GM23338 (cell line): ENCODE data around the gene MTF1. TPM values are rescaled to one million over a fixed set of nuclear protein-coding genes. Genes with fewer than 3 reads are reported as not detected.

ENCODE experiments used
- ATAC-seq: fragments of 200-7000 bp; cut with Tn5 transposase; 3 replicates; pipeline ENCODE4 v1.9.1; 2020
- DNase-seq: peaks from one replicate; pipeline ENCODE4 v3.0.0-alpha.2; 2015; ENCODE audit warnings: low spot score
- H2AFZ ChIP-seq: fragments of 200-600 bp; sonication (generic); 2 replicates; pipeline ENCODE4 v1.8.0; 2016; ENCODE audit warnings: antibody characterized with exemption, mild to moderate bottlenecking, moderate library complexity
- H3F3A ChIP-seq: fragments of 200-600 bp; sonication (generic); replicated peaks from 2 replicates; pipeline ENCODE4 v1.8.0; 2017; ENCODE audit warnings: antibody characterized with exemption, mixed run types, low read depth
- H3K27ac ChIP-seq: fragments of 200-600 bp; sonication (generic); 2 replicates; pipeline ENCODE4 v1.6.1; 2016; ENCODE audit warnings: low read depth
- H3K27me3 ChIP-seq: fragments of 200-600 bp; sonication (generic); 2 replicates; pipeline ENCODE4 v1.8.0; 2016; ENCODE audit warnings: mild to moderate bottlenecking, mixed run types, moderate library complexity; ENCODE audit not compliant: insufficient read depth
- H3K36me3 ChIP-seq: fragments of 200-600 bp; sonication (generic); 2 replicates; pipeline ENCODE4 v1.8.0; 2016; ENCODE audit warnings: mild to moderate bottlenecking; ENCODE audit not compliant: insufficient read depth
- H3K4me1 ChIP-seq: fragments of 200-600 bp; sonication (generic); 2 replicates; pipeline ENCODE4 v1.8.0; 2016; ENCODE audit warnings: mild to moderate bottlenecking, moderate library complexity; ENCODE audit not compliant: insufficient read depth
- H3K4me2 ChIP-seq: fragments of 200-600 bp; sonication (generic); 2 replicates; pipeline ENCODE4 v1.7.1; 2017; ENCODE audit warnings: mixed run types
- H3K4me3 ChIP-seq: fragments of 200-600 bp; sonication (generic); 2 replicates; pipeline ENCODE4 v1.6.1; 2016; ENCODE audit warnings: mixed run types
- H3K79me2 ChIP-seq: fragments of 200-600 bp; sonication (generic); replicated peaks from 2 replicates; pipeline ENCODE4 v1.8.0; 2017; ENCODE audit warnings: mild to moderate bottlenecking; ENCODE audit not compliant: insufficient read depth
- H3K9me2 ChIP-seq: fragments of 200-600 bp; sonication (generic); 2 replicates; pipeline ENCODE4 v1.8.0; 2017; ENCODE audit not compliant: insufficient read depth
- H4K20me1 ChIP-seq: fragments of 200-600 bp; sonication (generic); replicated peaks from 2 replicates; pipeline ENCODE4 v1.8.0; 2017; ENCODE audit warnings: mild to moderate bottlenecking; ENCODE audit not compliant: insufficient read depth
- H3K27ac Mint-ChIP-seq: 2 replicates; pipeline ENCODE4 v1.8.0; 2020; ENCODE audit warnings: inconsistent platforms, mild to moderate bottlenecking, moderate library complexity, mixed read lengths
- H3K27me3 Mint-ChIP-seq: 3 replicates; pipeline ENCODE4 v1.8.0; 2022; ENCODE audit warnings: low read depth, mild to moderate bottlenecking, moderate library complexity, mixed read lengths, inconsistent platforms; ENCODE audit not compliant: insufficient read depth, poor library complexity
- H3K36me3 Mint-ChIP-seq: 3 replicates; pipeline ENCODE4 v1.8.0; 2021; ENCODE audit warnings: low read depth, mild to moderate bottlenecking, inconsistent platforms, moderate library complexity, mixed read lengths
- H3K4me1 Mint-ChIP-seq: 3 replicates; pipeline ENCODE4 v1.8.0; 2020; ENCODE audit warnings: mild to moderate bottlenecking, inconsistent platforms, mixed read lengths
- H3K4me3 Mint-ChIP-seq: 3 replicates; pipeline ENCODE4 v1.8.0; 2021; ENCODE audit warnings: moderate library complexity, mild to moderate bottlenecking, inconsistent platforms, mixed read lengths
- H3K9me3 Mint-ChIP-seq: 3 replicates; pipeline ENCODE4 v1.8.0; 2020; ENCODE audit warnings: moderate library complexity, mild to moderate bottlenecking, inconsistent platforms, mixed read lengths
- CREB1 ChIP-seq: fragments of 250-450 bp; sonication (Bioruptor Pico); IDR thresholded peaks from 2 replicates; pipeline ENCODE4 v1.5.0; 2020; ENCODE audit warnings: low read depth, mild to moderate bottlenecking, moderate library complexity
- CTCF ChIP-seq, 2 experiments: fragments of 200-600 bp in 1 of 2; sonication (generic) in 1 of 2; conservative IDR thresholded peaks; 2 replicates each; pipeline versions ENCODE4 v1.5.1 to v1.6.1; 2016 to 2017; ENCODE audit warnings: antibody characterized with exemption in 2 of 2, low read depth in 2 of 2, mild to moderate bottlenecking in 2 of 2, moderate library complexity in 1 of 2
- ETS1 ChIP-seq: IDR thresholded peaks from 2 replicates; pipeline ENCODE4 v1.6.1; 2016; ENCODE audit warnings: antibody characterized with exemption
- EZH2 ChIP-seq: fragments of 200-600 bp; sonication (generic); IDR thresholded peaks from one replicate; pipeline ENCODE4 v1.8.0; 2017; ENCODE audit warnings: antibody characterized with exemption, mild to moderate bottlenecking, low read depth; ENCODE audit not compliant: unreplicated experiment
- EZH2phosphoT487 ChIP-seq: fragments of 200-600 bp; sonication (generic); IDR thresholded peaks from one replicate; pipeline ENCODE4 v1.8.1; 2018; ENCODE audit warnings: antibody characterized with exemption; ENCODE audit not compliant: unreplicated experiment
- JUNB ChIP-seq: IDR thresholded peaks from one replicate; pipeline ENCODE4 v1.6.1; 2016; ENCODE audit warnings: antibody characterized with exemption; ENCODE audit not compliant: unreplicated experiment
- NANOG ChIP-seq: IDR thresholded peaks from 2 replicates; pipeline ENCODE4 v1.6.1; 2016; ENCODE audit warnings: antibody characterized with exemption, borderline replicate concordance
- POLR2AphosphoS5 ChIP-seq: IDR thresholded peaks from 2 replicates; pipeline ENCODE4 v1.6.1; 2016; ENCODE audit warnings: antibody characterized with exemption, low read depth
- STAT1 ChIP-seq: IDR thresholded peaks from one replicate; pipeline ENCODE4 v1.6.1; 2016; ENCODE audit warnings: antibody characterized with exemption; ENCODE audit not compliant: unreplicated experiment
- ZNF114 ChIP-seq: fragments of 250-450 bp; sonication (Bioruptor Pico); IDR thresholded peaks from 2 replicates; pipeline ENCODE4 v1.5.0; 2020; ENCODE audit warnings: mild to moderate bottlenecking, moderate library complexity
- polyA plus RNA-seq: library from polyadenylated mRNA; unstranded; fragments of >200 nt; fragmentation: Nextera tagmentation; extraction: Ambion mirVana; gene quantifications from 2 replicates; pipeline ENCODE4 v1.2.1, GENCODE V29; 2016
- total RNA-seq: library from RNA; depleted of rRNA; stranded (reverse); fragments of >200 nt; shearing (Covaris generic); gene quantifications from 2 replicates; pipeline ENCODE4 v1.2.3, GENCODE V29; 2014
- TF ChIP-seq, protein P1 (sequence below): IDR thresholded peaks from one replicate; pipeline ENCODE4 v1.6.1; 2018; ENCODE audit warnings: antibody characterized with exemption; ENCODE audit not compliant: unreplicated experiment

The MTF1 gene
- total and polyA plus RNA-seq, 2 experiments from 2014 or later, result 4.5 to 5.6 TPM

DNA sequence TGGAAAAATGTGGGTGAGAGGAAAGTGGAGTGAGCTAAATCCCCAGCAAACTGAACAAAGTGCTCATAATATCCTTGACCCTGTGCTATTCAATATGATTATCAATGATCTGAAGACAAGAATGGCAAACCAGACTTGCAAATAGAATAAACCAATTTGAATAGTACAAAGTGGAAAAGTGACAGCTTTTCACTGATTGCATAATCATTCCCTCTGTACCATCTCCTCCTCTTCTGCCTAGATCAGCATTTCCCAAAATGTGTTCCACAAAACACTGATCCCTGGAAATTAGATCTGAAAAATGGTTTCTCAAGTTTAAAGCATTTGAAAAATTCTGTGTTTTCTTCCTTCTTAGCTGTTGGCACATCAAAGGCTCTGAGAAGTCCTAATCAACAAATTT lies 8.1 kb downstream of the MTF1 start:
- no peaks in the 10 kb centered on the region for H3K27me3 Mint-ChIP-seq
- H4K20me1 ChIP-seq, result peaks cover 48% of the 10 kb centered on the region
- DNase-seq (no peak), ATAC-seq (no peak)
- no peaks in the 10 kb centered on the region for H3K4me1 Mint-ChIP-seq
- no peak overlapping the region for H3K27ac Mint-ChIP-seq
- no peak overlapping the region for H3K4me2 ChIP-seq
- no peak overlapping the region for H3K4me3 ChIP-seq
- no peaks in the 10 kb centered on the region for H3K27me3 ChIP-seq
- H3K36me3 ChIP-seq, result peaks cover 3% of the 10 kb centered on the region; the same call in 1 of the 2 replicates
- H3K79me2 ChIP-seq, result peaks cover 87% of the 10 kb centered on the region
- H3K9me2 ChIP-seq, result no peaks in the 10 kb centered on the region
- TF ChIP-seq EZH2, result no peak
- no peak for TF ChIP-seq CTCF (conservative IDR thresholded peaks at IDR 0.05; ENCODE audit: low read depth in 2 of 2)
- no peak for TF ChIP-seq STAT1
- no peak for TF ChIP-seq ZNF114 (CRISPR knock-in tag)
- TF ChIP-seq POLR2AphosphoS5, result no peak
- H3K4me3 Mint-ChIP-seq, result no peak overlapping the region
- H3K36me3 Mint-ChIP-seq, result peaks cover 8% of the 10 kb centered on the region; the same call in 2 of the 3 replicates
- no peaks in the 10 kb centered on the region for H3F3A ChIP-seq
- no peaks in the 10 kb centered on the region for H3K4me1 ChIP-seq
- no peaks in the 10 kb centered on the region for H3K9me3 Mint-ChIP-seq
- H3K27ac ChIP-seq, result no peak overlapping the region
- H2AFZ ChIP-seq, result no peak overlapping the region

DNA sequence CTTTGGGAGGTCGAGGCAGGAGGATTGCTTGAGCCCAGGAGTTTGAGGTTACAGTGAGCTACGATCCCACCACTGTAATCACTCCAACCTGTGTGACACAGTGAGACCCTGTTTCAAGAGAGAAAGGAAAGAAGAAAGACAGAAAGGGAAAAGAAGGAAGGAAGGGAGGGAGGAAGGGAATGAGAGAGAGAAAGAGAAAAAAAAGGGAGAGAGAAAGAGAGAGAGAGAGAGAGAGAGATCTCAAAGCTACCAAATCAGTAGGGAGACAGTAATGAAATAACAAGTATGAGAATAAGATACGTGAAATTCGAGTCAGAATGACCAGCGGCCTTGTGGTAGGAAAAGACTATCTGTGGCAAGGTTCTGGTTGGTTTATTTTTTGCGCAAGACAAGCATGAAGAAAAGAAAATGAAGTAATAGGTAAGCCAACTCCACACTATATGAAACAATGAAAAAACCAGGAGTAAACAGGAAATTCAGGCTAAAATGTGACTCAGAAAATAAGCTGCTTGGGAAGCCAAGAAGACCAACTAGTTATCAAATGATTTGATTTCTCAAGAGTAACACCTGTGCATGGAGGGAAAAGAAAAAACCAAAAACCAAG lies 8.9 kb downstream of the MTF1 start:
- ATAC-seq (no peak), DNase-seq (no peak)
- no peaks in the 10 kb centered on the region for H3K27me3 Mint-ChIP-seq
- Histone ChIP-seq H3K4me2 (no peak overlapping the region), H3F3A (no peaks in the 10 kb centered on the region), H3K79me2 (peaks cover 94% of the 10 kb centered on the region), H2AFZ (no peak overlapping the region), H3K36me3 (no peaks in the 10 kb centered on the region; the same call in 1 of the 2 replicates), H3K27ac (no peak overlapping the region), H4K20me1 (peaks cover 48% of the 10 kb centered on the region), H3K4me1 (no peaks in the 10 kb centered on the region), H3K9me2 (no peaks in the 10 kb centered on the region), H3K4me3 (no peak overlapping the region), H3K27me3 (no peaks in the 10 kb centered on the region)
- H3K27ac Mint-ChIP-seq, result no peak overlapping the region
- no peaks in the 10 kb centered on the region for H3K4me1 Mint-ChIP-seq
- peaks cover 8% of the 10 kb centered on the region; the same call in 2 of the 3 replicates for H3K36me3 Mint-ChIP-seq
- no peak overlapping the region for H3K4me3 Mint-ChIP-seq
- H3K9me3 Mint-ChIP-seq, result no peaks in the 10 kb centered on the region
- TF ChIP-seq ETS1, result no peak
- TF ChIP-seq JUNB, result no peak
- no peak for TF ChIP-seq POLR2AphosphoS5
- no peak for TF ChIP-seq STAT1
- TF ChIP-seq EZH2phosphoT487, result no peak
- TF ChIP-seq CREB1 (CRISPR knock-in tag), result no peak
- TF ChIP-seq, protein P1, sequence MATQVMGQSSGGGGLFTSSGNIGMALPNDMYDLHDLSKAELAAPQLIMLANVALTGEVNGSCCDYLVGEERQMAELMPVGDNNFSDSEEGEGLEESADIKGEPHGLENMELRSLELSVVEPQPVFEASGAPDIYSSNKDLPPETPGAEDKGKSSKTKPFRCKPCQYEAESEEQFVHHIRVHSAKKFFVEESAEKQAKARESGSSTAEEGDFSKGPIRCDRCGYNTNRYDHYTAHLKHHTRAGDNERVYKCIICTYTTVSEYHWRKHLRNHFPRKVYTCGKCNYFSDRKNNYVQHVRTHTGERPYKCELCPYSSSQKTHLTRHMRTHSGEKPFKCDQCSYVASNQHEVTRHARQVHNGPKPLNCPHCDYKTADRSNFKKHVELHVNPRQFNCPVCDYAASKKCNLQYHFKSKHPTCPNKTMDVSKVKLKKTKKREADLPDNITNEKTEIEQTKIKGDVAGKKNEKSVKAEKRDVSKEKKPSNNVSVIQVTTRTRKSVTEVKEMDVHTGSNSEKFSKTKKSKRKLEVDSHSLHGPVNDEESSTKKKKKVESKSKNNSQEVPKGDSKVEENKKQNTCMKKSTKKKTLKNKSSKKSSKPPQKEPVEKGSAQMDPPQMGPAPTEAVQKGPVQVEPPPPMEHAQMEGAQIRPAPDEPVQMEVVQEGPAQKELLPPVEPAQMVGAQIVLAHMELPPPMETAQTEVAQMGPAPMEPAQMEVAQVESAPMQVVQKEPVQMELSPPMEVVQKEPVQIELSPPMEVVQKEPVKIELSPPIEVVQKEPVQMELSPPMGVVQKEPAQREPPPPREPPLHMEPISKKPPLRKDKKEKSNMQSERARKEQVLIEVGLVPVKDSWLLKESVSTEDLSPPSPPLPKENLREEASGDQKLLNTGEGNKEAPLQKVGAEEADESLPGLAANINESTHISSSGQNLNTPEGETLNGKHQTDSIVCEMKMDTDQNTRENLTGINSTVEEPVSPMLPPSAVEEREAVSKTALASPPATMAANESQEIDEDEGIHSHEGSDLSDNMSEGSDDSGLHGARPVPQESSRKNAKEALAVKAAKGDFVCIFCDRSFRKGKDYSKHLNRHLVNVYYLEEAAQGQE, result no peak
- TF ChIP-seq EZH2, result no peak
- TF ChIP-seq ZNF114 (CRISPR knock-in tag), result no peak
- TF ChIP-seq NANOG, result no peak
